GM12874 (cell line): ENCODE measurements around the gene SFMBT2.

Source experiments
- TF ChIP-seq, protein P1 (sequence below): IDR thresholded peaks from 2 replicates; pipeline ENCODE4 v1.5.1; 2011; ENCODE audit warnings: low read depth, mild to moderate bottlenecking, control low read depth, low read length, moderate library complexity; ENCODE audit not compliant: insufficient read depth

Gene SFMBT2

DNA sequence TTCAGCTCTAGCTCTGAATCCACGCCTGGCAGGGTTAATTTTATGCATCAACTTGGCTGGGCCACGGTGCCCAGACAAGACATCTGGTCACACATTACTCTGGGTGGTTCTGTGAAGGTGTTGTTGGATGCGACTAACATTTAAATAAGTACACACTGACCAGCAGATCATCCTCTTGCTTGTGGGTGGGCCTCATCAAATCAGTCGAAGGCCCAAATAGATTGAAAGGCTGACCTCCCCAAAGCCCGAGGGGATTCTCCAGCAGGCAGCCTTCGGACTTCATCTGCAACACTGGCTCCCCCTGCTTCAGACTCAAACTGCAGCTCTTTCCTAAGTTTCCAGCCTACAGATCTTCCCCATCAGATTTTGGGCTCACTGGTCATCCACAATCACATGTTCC, 53.6 kb downstream of the SFMBT2 start:
- TF ChIP-seq, protein P1, sequence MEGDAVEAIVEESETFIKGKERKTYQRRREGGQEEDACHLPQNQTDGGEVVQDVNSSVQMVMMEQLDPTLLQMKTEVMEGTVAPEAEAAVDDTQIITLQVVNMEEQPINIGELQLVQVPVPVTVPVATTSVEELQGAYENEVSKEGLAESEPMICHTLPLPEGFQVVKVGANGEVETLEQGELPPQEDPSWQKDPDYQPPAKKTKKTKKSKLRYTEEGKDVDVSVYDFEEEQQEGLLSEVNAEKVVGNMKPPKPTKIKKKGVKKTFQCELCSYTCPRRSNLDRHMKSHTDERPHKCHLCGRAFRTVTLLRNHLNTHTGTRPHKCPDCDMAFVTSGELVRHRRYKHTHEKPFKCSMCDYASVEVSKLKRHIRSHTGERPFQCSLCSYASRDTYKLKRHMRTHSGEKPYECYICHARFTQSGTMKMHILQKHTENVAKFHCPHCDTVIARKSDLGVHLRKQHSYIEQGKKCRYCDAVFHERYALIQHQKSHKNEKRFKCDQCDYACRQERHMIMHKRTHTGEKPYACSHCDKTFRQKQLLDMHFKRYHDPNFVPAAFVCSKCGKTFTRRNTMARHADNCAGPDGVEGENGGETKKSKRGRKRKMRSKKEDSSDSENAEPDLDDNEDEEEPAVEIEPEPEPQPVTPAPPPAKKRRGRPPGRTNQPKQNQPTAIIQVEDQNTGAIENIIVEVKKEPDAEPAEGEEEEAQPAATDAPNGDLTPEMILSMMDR, result no peak

DNA sequence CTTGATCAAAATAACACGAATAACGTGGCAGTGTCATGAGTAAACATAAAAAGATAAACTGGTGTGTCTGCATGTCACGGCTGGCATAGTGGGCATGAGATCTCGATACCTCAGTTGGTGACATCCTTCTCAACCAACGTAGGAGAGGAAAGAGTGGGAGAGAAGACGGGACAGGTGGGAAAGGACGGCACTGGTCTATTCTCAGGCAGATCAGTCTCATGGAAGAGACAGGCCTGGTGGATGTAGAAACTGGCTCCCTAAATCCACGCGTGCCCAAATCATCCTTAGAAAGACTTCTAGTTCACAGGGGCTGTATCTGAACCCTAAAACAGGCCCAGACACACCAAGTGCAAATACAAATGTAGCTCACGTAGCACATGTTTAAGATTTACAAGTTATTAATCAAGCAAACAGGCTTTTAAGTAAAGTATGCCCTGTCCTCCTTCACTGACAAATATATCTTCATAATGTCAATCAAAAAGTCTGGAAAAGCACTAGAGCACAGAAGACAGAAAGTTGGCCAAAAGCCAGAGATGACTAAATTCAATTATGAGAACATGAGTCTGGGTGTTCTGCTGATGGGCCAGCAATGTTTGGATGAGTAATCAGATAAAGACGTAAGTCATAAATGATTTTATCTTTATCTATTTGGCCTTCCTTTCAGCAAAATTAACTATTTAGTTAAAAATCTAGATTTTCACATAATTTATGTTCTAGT, 56.3 kb downstream of the SFMBT2 start:
- TF ChIP-seq, protein P1, result no peak

- TF ChIP-seq, protein P1, result no peak
These were observed 58.9 kb downstream of the SFMBT2 start for GRCh38 chr10:7351894-7352293.

GRCh38 chr10:7350541-7351195, 60.2 kb downstream of the SFMBT2 start:
- TF ChIP-seq, protein P1, result no peak

- TF ChIP-seq, protein P1, result no peak
These were observed 65.1 kb downstream of the SFMBT2 start for GRCh38 chr10:7345717-7346116.

DNA sequence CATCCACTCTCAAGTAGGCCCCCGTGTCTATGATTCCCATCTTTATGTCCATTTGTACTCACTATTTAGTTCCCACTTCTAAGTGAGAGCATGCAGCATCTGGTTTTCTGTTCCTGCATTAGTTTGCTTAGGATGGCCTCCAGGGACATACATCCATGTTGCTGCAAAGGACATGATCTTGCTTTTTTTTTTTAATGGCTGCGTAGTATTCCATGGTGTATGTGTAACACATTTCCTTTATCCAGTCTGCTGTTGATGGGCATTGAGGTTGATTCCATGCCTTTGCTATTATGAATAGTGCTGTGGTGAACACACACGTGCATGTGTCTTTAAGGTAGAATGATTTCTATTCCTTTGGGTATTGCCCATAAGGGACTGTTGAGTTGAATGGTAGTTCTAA, 67.8 kb downstream of the SFMBT2 start:
- TF ChIP-seq, protein P1, result no peak

GRCh38 chr10:7340179-7340874, 70.5 kb downstream of the SFMBT2 start:
- TF ChIP-seq, protein P1, result no peak
